Measurements from ENCODE around the gene CILP. TPM values are rescaled to one million over a fixed set of nuclear protein-coding genes. Genes with fewer than 3 reads are reported as not detected.
"Not testable (repeated sequence)": the region's sequence is repeated elsewhere in the genome, so short reads cannot be mapped to it uniquely, and the experiment has no call there.

CILP gene
- total RNA-seq, 1 donor from 2014 or later: 10.2 TPM

GRCh38 chr15:65246026-65246714, 34.9 kb upstream of the CILP start:
- DNase-seq (no peak), ATAC-seq (no peak)
- Histone ChIP-seq H3K4me3 (no peak overlapping the region), H3K4me1 (no peaks in the 10 kb centered on the region), H3K9me3 (no peaks in the 10 kb centered on the region), H3K27ac (peak overlapping the region; percentile 10), H3K27me3 (ENCODE audit: low read depth) (no peaks in the 10 kb centered on the region), H3K36me3 (no peaks in the 10 kb centered on the region)
- TF ChIP-seq CTCF (IDR thresholded peaks at IDR 0.05): no peak
- intact Hi-C loops (cut with DNase I): no loop called here

GRCh38 chr15:65245096-65245856, 34.0 kb upstream of the CILP start:
- Histone ChIP-seq H3K27ac (peak overlapping the region; percentile 10), H3K4me1 (no peaks in the 10 kb centered on the region), H3K36me3 (no peaks in the 10 kb centered on the region), H3K9me3 (no peaks in the 10 kb centered on the region), H3K4me3 (no peak overlapping the region), H3K27me3 (ENCODE audit: low read depth) (no peaks in the 10 kb centered on the region)
- DNase-seq (no peak), ATAC-seq (peak; percentile 42 to 55)
- intact Hi-C loops (cut with DNase I): no loop called here
- TF ChIP-seq CTCF (IDR thresholded peaks at IDR 0.05): no peak

GRCh38 chr15:65244638-65245037, 33.4 kb upstream of the CILP start:
- no peaks in the 10 kb centered on the region for H3K36me3 ChIP-seq
- no peaks in the 10 kb centered on the region for H3K4me1 ChIP-seq
- TF ChIP-seq CTCF (IDR thresholded peaks at IDR 0.05): no peak
- ATAC-seq: no peak
- intact Hi-C loops (cut with DNase I): no loop called here
- H3K27me3 ChIP-seq (ENCODE audit: low read depth): no peaks in the 10 kb centered on the region
- no peak overlapping the region for H3K27ac ChIP-seq
- no peak for DNase-seq
- no peaks in the 10 kb centered on the region for H3K9me3 ChIP-seq
- no peak overlapping the region for H3K4me3 ChIP-seq

GRCh38 chr15:65236443-65236842, 25.2 kb upstream of the CILP start:
- H3K27ac ChIP-seq; H3K4me1 ChIP-seq; ATAC-seq; H3K36me3 ChIP-seq; H3K27me3 ChIP-seq (ENCODE audit: low read depth); H3K4me3 ChIP-seq; H3K9me3 ChIP-seq; intact Hi-C loops (cut with DNase I); DNase-seq: not testable (repeated sequence)

- no peak overlapping the region for H3K27ac ChIP-seq
- no peak for ATAC-seq
Observed at GRCh38 chr15:65233696-65234095, 22.4 kb upstream of the CILP start.

More at GRCh38 chr15:65233696-65234095, 22.4 kb upstream of the CILP start:
- Histone ChIP-seq H3K9me3 (no peaks in the 10 kb centered on the region), H3K4me3 (no peak overlapping the region), H3K36me3 (no peaks in the 10 kb centered on the region), H3K4me1 (no peaks in the 10 kb centered on the region), H3K27me3 (ENCODE audit: low read depth) (no peaks in the 10 kb centered on the region)
- DNase-seq: no peak
- no peak for TF ChIP-seq CTCF (IDR thresholded peaks at IDR 0.05)
- intact Hi-C loops (cut with DNase I): no loop called here
